NCI-H82 (cell line): ENCODE results near the gene GAREM1.
"Not testable (repeated sequence)": the region's sequence is repeated elsewhere in the genome, so short reads cannot be mapped to it uniquely, and the experiment has no call there.

Experiments used
- DNase-seq: peaks from one replicate; lab custom pipeline; 2025; lab: John Stamatoyannopoulos, UW

Gene GAREM1

GRCh38 chr18:32257084-32257785 is 213.4 kb downstream of the GAREM1 start:
- peak; percentile 90 for DNase-seq

GRCh38 chr18:32255570-32255969 is 215.1 kb downstream of the GAREM1 start:
- DNase-seq, result no peak

GRCh38 chr18:32252141-32252860 is 218.4 kb downstream of the GAREM1 start:
- DNase-seq, result no peak

GRCh38 chr18:32251466-32251865 is 219.2 kb downstream of the GAREM1 start:
- DNase-seq, result no peak

- DNase-seq, result no peak
These were observed 221.3 kb downstream of the GAREM1 start for GRCh38 chr18:32249147-32249929.

GRCh38 chr18:32244881-32245280 is 225.8 kb downstream of the GAREM1 start:
- DNase-seq, result no peak

- DNase-seq, result no peak
These were observed 227.3 kb downstream of the GAREM1 start for GRCh38 chr18:32243358-32243757.

- no peak for DNase-seq
These were observed 228.3 kb downstream of the GAREM1 start for GRCh38 chr18:32242395-32242794.

- DNase-seq, result no peak
These were observed 231.9 kb downstream of the GAREM1 start for GRCh38 chr18:32238635-32239268.

GRCh38 chr18:32237049-32237448 is 233.6 kb downstream of the GAREM1 start:
- no peak for DNase-seq

- DNase-seq, result not testable (repeated sequence)
These were observed 237.3 kb downstream of the GAREM1 start for GRCh38 chr18:32233348-32233747.

- no peak for DNase-seq
These were observed 251.2 kb downstream of the GAREM1 start for GRCh38 chr18:32219431-32220018.

- no peak for DNase-seq
These were observed 254.3 kb downstream of the GAREM1 start for GRCh38 chr18:32216390-32216789.

GRCh38 chr18:32213693-32214092 is 257.0 kb downstream of the GAREM1 start:
- DNase-seq, result no peak
